Keratinocyte (primary cell): Measurements from ENCODE around the gene STN1. TPM values are rescaled to one million over a fixed set of nuclear protein-coding genes. Genes with fewer than 3 reads are reported as not detected.

ENCODE experiments used
- DNase-seq: peaks from one replicate; pipeline ENCODE4 v3.0.0-alpha.2; 2011; ENCODE audit warnings: low read depth, missing footprints, low spot score
- FAIRE-seq: peaks from 2 replicates; lab custom pipeline; 2011; peaks lifted over from hg19 to GRCh38; lab: Jason Lieb, UNC
- H2AFZ ChIP-seq: 2 replicates; pipeline ENCODE4 v1.6.0; 2012; ENCODE audit warnings: low read length, control low read depth, inconsistent platforms; ENCODE audit not compliant: control insufficient read depth
- H3K27ac ChIP-seq: 2 replicates; pipeline ENCODE4 v1.5.1; 2011; ENCODE audit warnings: low read length; ENCODE audit not compliant: control insufficient read depth, insufficient read depth
- H3K27me3 ChIP-seq: 3 replicates; pipeline ENCODE4 v1.6.0; 2011; ENCODE audit warnings: low read length; ENCODE audit not compliant: control insufficient read depth, insufficient read depth; ENCODE audit errors: extremely low read depth
- H3K36me3 ChIP-seq, 2 experiments: 2 replicates in 1 of 2; 3 replicates in 1 of 2; pipeline ENCODE4 v1.5.1; 2011; ENCODE audit warnings: low read length in 2 of 2, mild to moderate bottlenecking in 1 of 2; ENCODE audit not compliant: control insufficient read depth in 2 of 2, insufficient read depth in 2 of 2; ENCODE audit errors: extremely low read depth in 1 of 2
- H3K4me1 ChIP-seq: 3 replicates; pipeline ENCODE4 v1.5.1; 2011; ENCODE audit warnings: low read length; ENCODE audit not compliant: control insufficient read depth, insufficient read depth; ENCODE audit errors: extremely low read depth
- H3K4me2 ChIP-seq: 3 replicates; pipeline ENCODE4 v1.6.0; 2011; ENCODE audit warnings: low read depth, low read length; ENCODE audit not compliant: control insufficient read depth, insufficient read depth; ENCODE audit errors: extremely low read depth
- H3K4me3 ChIP-seq, 3 experiments: fragments of 200-600 bp in 1 of 3; sonication (generic) in 1 of 3; 2 replicates in 2 of 3; 3 replicates in 1 of 3; pipeline ENCODE4 v1.5.1; 2011 to 2016; ENCODE audit warnings: low read length in 3 of 3, mild to moderate bottlenecking in 3 of 3, control low read depth in 2 of 3, inconsistent platforms in 1 of 3, low read depth in 1 of 3, mixed read lengths in 1 of 3, mixed run types in 1 of 3, moderate library complexity in 1 of 3; ENCODE audit not compliant: control insufficient read depth in 2 of 3, insufficient read depth in 2 of 3; ENCODE audit errors: extremely low read depth in 1 of 3
- H3K79me2 ChIP-seq: 2 replicates; pipeline ENCODE4 v1.6.0; 2012; ENCODE audit warnings: low read length; ENCODE audit not compliant: control insufficient read depth, insufficient read depth
- H3K9ac ChIP-seq: 3 replicates; pipeline ENCODE4 v1.6.0; 2011; ENCODE audit warnings: low read length; ENCODE audit not compliant: control insufficient read depth, insufficient read depth; ENCODE audit errors: extremely low read depth
- H3K9me1 ChIP-seq: 3 replicates; pipeline ENCODE4 v1.6.0; 2011; ENCODE audit warnings: low read length; ENCODE audit not compliant: control insufficient read depth, insufficient read depth; ENCODE audit errors: extremely low read depth
- H3K9me3 ChIP-seq: 2 replicates; pipeline ENCODE4 v1.5.1; 2012; ENCODE audit warnings: low read depth, low read length; ENCODE audit not compliant: control insufficient read depth
- H4K20me1 ChIP-seq: 3 replicates; pipeline ENCODE4 v1.6.0; 2011; ENCODE audit warnings: low read length; ENCODE audit not compliant: control insufficient read depth, insufficient read depth; ENCODE audit errors: extremely low read depth
- CTCF ChIP-seq, 3 experiments: IDR thresholded peaks in 1 of 3; conservative IDR thresholded peaks in 1 of 3; optimal IDR thresholded peaks in 1 of 3; 2 replicates in 2 of 3; 3 replicates in 1 of 3; pipeline versions ENCODE3 to v1.5.1; 2011; ENCODE audit warnings: low read length in 3 of 3, mild to moderate bottlenecking in 3 of 3, moderate library complexity in 2 of 3, control low read depth in 1 of 3, inconsistent platforms in 1 of 3; ENCODE audit not compliant: insufficient read depth in 2 of 3; ENCODE audit errors: extremely low read depth in 1 of 3
- EZH2 ChIP-seq: IDR thresholded peaks from one replicate; pipeline ENCODE4 v1.6.1; 2012; ENCODE audit warnings: inconsistent platforms, mild to moderate bottlenecking, low read length, moderate library complexity
- dilution Hi-C: fragments of 300-500 bp; cut with MboI; formaldehyde crosslinking; loops from one replicate; pipeline ENCODE4 v1.7.0; 2020; ENCODE audit warnings: low sequenced_read_pairs; ENCODE audit not compliant: extremely low pct_ligation_motif_present
- polyA plus RNA-seq, 5 experiments: library from polyadenylated mRNA; depleted of rRNA in 3 of 5; stranded (reverse) in 3 of 5; stranded (forward) in 1 of 5; unstranded in 1 of 5; fragments of >200 nt; gene quantifications; 1 replicate in 1 of 5; 2 replicates in 3 of 5; 3 replicates in 1 of 5; pipeline versions ENCODE4 v1.2.1 to v1.2.3, GENCODE V29; 2011 to 2012; ENCODE audit warnings: missing spikeins in 2 of 5, low read depth in 1 of 5, low replicate concordance in 1 of 5

STN1 gene
- polyA plus RNA-seq, 1 donor (not counting 4 experiments of a cell fraction or from before 2014, with no cell fraction given): 29.0 TPM

- no peaks in the 10 kb centered on the region for H3K27me3 ChIP-seq
- TF ChIP-seq CTCF (optimal IDR thresholded peaks at IDR 0.05 in 1 of 3, IDR thresholded peaks at IDR 0.05 in 1 of 3, conservative IDR thresholded peaks at IDR 0.05 in 1 of 3; ENCODE audit: extremely low read depth in 1 of 3, insufficient read depth in 2 of 3, low read length in 3 of 3) (no peak), EZH2 (no peak)
- H3K4me3 ChIP-seq: no peak overlapping the region
- no peak overlapping the region for H3K9ac ChIP-seq
- DNase-seq (no peak), FAIRE-seq (no peak)
- no peak overlapping the region for H3K4me2 ChIP-seq
- dilution Hi-C loops: no loop called here
- H3K27ac ChIP-seq: no peak overlapping the region
- no peak overlapping the region for H2AFZ ChIP-seq
- H3K4me1 ChIP-seq: peaks cover 9% of the 10 kb centered on the region
- H3K79me2 ChIP-seq: no peaks in the 10 kb centered on the region
- no peaks in the 10 kb centered on the region for H3K36me3 ChIP-seq
- no peaks in the 10 kb centered on the region for H4K20me1 ChIP-seq
- H3K9me3 ChIP-seq: no peaks in the 10 kb centered on the region
- H3K9me1 ChIP-seq: peaks cover 2% of the 10 kb centered on the region
These were observed 12.5 kb upstream of the STN1 start for GRCh38 chr10:103930449-103930848.

- Histone ChIP-seq H3K4me1 (peaks cover 9% of the 10 kb centered on the region), H3K36me3 (no peaks in the 10 kb centered on the region), H2AFZ (no peak overlapping the region), H3K9ac (no peak overlapping the region), H3K79me2 (no peaks in the 10 kb centered on the region), H3K4me2 (no peak overlapping the region), H3K9me3 (no peaks in the 10 kb centered on the region), H3K4me3 (no peak overlapping the region), H4K20me1 (no peaks in the 10 kb centered on the region), H3K27me3 (no peaks in the 10 kb centered on the region), H3K27ac (no peak overlapping the region), H3K9me1 (peaks cover 2% of the 10 kb centered on the region)
- no peak for DNase-seq
- FAIRE-seq: no peak
- dilution Hi-C loops: no loop called here
- TF ChIP-seq CTCF (optimal IDR thresholded peaks at IDR 0.05 in 1 of 3, IDR thresholded peaks at IDR 0.05 in 1 of 3, conservative IDR thresholded peaks at IDR 0.05 in 1 of 3; ENCODE audit: extremely low read depth in 1 of 3, insufficient read depth in 2 of 3, low read length in 3 of 3): no peak
These were observed 11.5 kb upstream of the STN1 start for GRCh38 chr10:103929381-103929921.
